Measurements from ENCODE around the gene PTPN4. TPM values are rescaled to one million over a fixed set of nuclear protein-coding genes. Genes with fewer than 3 reads are reported as not detected.

Gene PTPN4
- total and polyA plus RNA-seq, 2 experiments from 2014 or later, result 41.6 to 90.4 TPM

GRCh38 chr2:119721462-119721861 lies 38.3 kb upstream of the PTPN4 start:
- Histone ChIP-seq H3F3A (replicated peaks; ENCODE audit: low read depth) (no peaks in the 10 kb centered on the region), H2AFZ (no peak overlapping the region), H3K4me1 (ENCODE audit: insufficient read depth) (peaks cover 7% of the 10 kb centered on the region; the same call in 1 of the 2 replicates), H4K20me1 (replicated peaks; ENCODE audit: insufficient read depth) (no peaks in the 10 kb centered on the region), H3K79me2 (replicated peaks; ENCODE audit: insufficient read depth) (no peaks in the 10 kb centered on the region), H3K9me2 (ENCODE audit: insufficient read depth) (no peaks in the 10 kb centered on the region), H3K27ac (ENCODE audit: low read depth) (no peak overlapping the region), H3K4me2 (no peak overlapping the region), H3K4me3 (no peak overlapping the region), H3K27me3 (ENCODE audit: insufficient read depth) (no peaks in the 10 kb centered on the region), H3K36me3 (ENCODE audit: insufficient read depth) (no peaks in the 10 kb centered on the region)
- ATAC-seq (no peak; the same call in 2 of the 3 replicates), DNase-seq (ENCODE audit: low spot score) (peak; percentile 34)
- Mint-ChIP-seq H3K4me3 (no peak overlapping the region), H3K9me3 (peaks cover 9% of the 10 kb centered on the region; the same call in 2 of the 3 replicates), H3K36me3 (ENCODE audit: low read depth) (0 out of 3 replicates have a peak, but pooled peaks cover 3% of the 10 kb centered on the region), H3K27me3 (ENCODE audit: insufficient read depth, low read depth, poor library complexity) (peaks cover 4% of the 10 kb centered on the region), H3K27ac (no peak overlapping the region), H3K4me1 (peaks cover 10% of the 10 kb centered on the region)
- TF ChIP-seq JUNB (IDR thresholded peaks at IDR 0.05; ENCODE audit: unreplicated experiment) (no peak), CTCF (conservative IDR thresholded peaks at IDR 0.05; ENCODE audit: low read depth in 2 of 2) (peak; percentile 48 to 51; a peak in 3 of 4 replicates)

- Histone ChIP-seq H3K36me3 (ENCODE audit: insufficient read depth) (no peaks in the 10 kb centered on the region), H3K79me2 (replicated peaks; ENCODE audit: insufficient read depth) (no peaks in the 10 kb centered on the region), H3K27ac (ENCODE audit: low read depth) (no peak overlapping the region), H3K4me2 (no peak overlapping the region), H3K27me3 (ENCODE audit: insufficient read depth) (no peaks in the 10 kb centered on the region), H3F3A (replicated peaks; ENCODE audit: low read depth) (no peaks in the 10 kb centered on the region), H2AFZ (no peak overlapping the region), H4K20me1 (replicated peaks; ENCODE audit: insufficient read depth) (no peaks in the 10 kb centered on the region), H3K4me3 (no peak overlapping the region), H3K9me2 (ENCODE audit: insufficient read depth) (no peaks in the 10 kb centered on the region), H3K4me1 (ENCODE audit: insufficient read depth) (peaks cover 7% of the 10 kb centered on the region; the same call in 1 of the 2 replicates)
- Mint-ChIP-seq H3K4me3 (no peak overlapping the region), H3K27ac (no peak overlapping the region), H3K27me3 (ENCODE audit: insufficient read depth, low read depth, poor library complexity) (peaks cover 4% of the 10 kb centered on the region), H3K9me3 (peaks cover 9% of the 10 kb centered on the region; the same call in 2 of the 3 replicates), H3K4me1 (peaks cover 10% of the 10 kb centered on the region), H3K36me3 (ENCODE audit: low read depth) (0 out of 3 replicates have a peak, but pooled peaks cover 3% of the 10 kb centered on the region)
- no peak for ATAC-seq
- DNase-seq (ENCODE audit: low spot score), result no peak
- no peak for TF ChIP-seq CTCF (conservative IDR thresholded peaks at IDR 0.05; ENCODE audit: low read depth in 2 of 2)
- no peak for TF ChIP-seq REST (IDR thresholded peaks at IDR 0.05; ENCODE audit: unreplicated experiment)
- TF ChIP-seq ZNF331 (CRISPR knock-in tag; IDR thresholded peaks at IDR 0.05; ENCODE audit: low read depth), result no peak
- TF ChIP-seq ZNF462 (CRISPR knock-in tag; IDR thresholded peaks at IDR 0.05), result no peak
- TF ChIP-seq EZH2 (IDR thresholded peaks at IDR 0.05; ENCODE audit: low read depth, unreplicated experiment), result no peak
- TF ChIP-seq CREB1 (CRISPR knock-in tag; IDR thresholded peaks at IDR 0.05; ENCODE audit: low read depth), result no peak
These were observed 37.8 kb upstream of the PTPN4 start for GRCh38 chr2:119721904-119722303.

Measured in GM23338 (cell line).